GM23338 (cell line): ENCODE measurements around the gene S100A6. TPM values are rescaled to one million over a fixed set of nuclear protein-coding genes. Genes with fewer than 3 reads are reported as not detected.
A peak's percentile ranks its signal among the peaks of the same experiment; 100 is the strongest.
"Not testable (repeated sequence)": the region's sequence is repeated elsewhere in the genome, so short reads cannot be mapped to it uniquely, and the experiment has no call there.

ENCODE experiments used
- ATAC-seq: fragments of 200-7000 bp; cut with Tn5 transposase; 3 replicates; pipeline ENCODE4 v1.9.1; 2020
- DNase-seq: peaks from one replicate; pipeline ENCODE4 v3.0.0-alpha.2; 2015; ENCODE audit warnings: low spot score
- H2AFZ ChIP-seq: fragments of 200-600 bp; sonication (generic); 2 replicates; pipeline ENCODE4 v1.8.0; 2016; ENCODE audit warnings: antibody characterized with exemption, mild to moderate bottlenecking, moderate library complexity
- H3F3A ChIP-seq: fragments of 200-600 bp; sonication (generic); replicated peaks from 2 replicates; pipeline ENCODE4 v1.8.0; 2017; ENCODE audit warnings: antibody characterized with exemption, mixed run types, low read depth
- H3K27ac ChIP-seq: fragments of 200-600 bp; sonication (generic); 2 replicates; pipeline ENCODE4 v1.6.1; 2016; ENCODE audit warnings: low read depth
- H3K27me3 ChIP-seq: fragments of 200-600 bp; sonication (generic); 2 replicates; pipeline ENCODE4 v1.8.0; 2016; ENCODE audit warnings: mild to moderate bottlenecking, mixed run types, moderate library complexity; ENCODE audit not compliant: insufficient read depth
- H3K36me3 ChIP-seq: fragments of 200-600 bp; sonication (generic); 2 replicates; pipeline ENCODE4 v1.8.0; 2016; ENCODE audit warnings: mild to moderate bottlenecking; ENCODE audit not compliant: insufficient read depth
- H3K4me1 ChIP-seq: fragments of 200-600 bp; sonication (generic); 2 replicates; pipeline ENCODE4 v1.8.0; 2016; ENCODE audit warnings: mild to moderate bottlenecking, moderate library complexity; ENCODE audit not compliant: insufficient read depth
- H3K4me2 ChIP-seq: fragments of 200-600 bp; sonication (generic); 2 replicates; pipeline ENCODE4 v1.7.1; 2017; ENCODE audit warnings: mixed run types
- H3K4me3 ChIP-seq: fragments of 200-600 bp; sonication (generic); 2 replicates; pipeline ENCODE4 v1.6.1; 2016; ENCODE audit warnings: mixed run types
- H3K79me2 ChIP-seq: fragments of 200-600 bp; sonication (generic); replicated peaks from 2 replicates; pipeline ENCODE4 v1.8.0; 2017; ENCODE audit warnings: mild to moderate bottlenecking; ENCODE audit not compliant: insufficient read depth
- H3K9me2 ChIP-seq: fragments of 200-600 bp; sonication (generic); 2 replicates; pipeline ENCODE4 v1.8.0; 2017; ENCODE audit not compliant: insufficient read depth
- H4K20me1 ChIP-seq: fragments of 200-600 bp; sonication (generic); replicated peaks from 2 replicates; pipeline ENCODE4 v1.8.0; 2017; ENCODE audit warnings: mild to moderate bottlenecking; ENCODE audit not compliant: insufficient read depth
- H3K27ac Mint-ChIP-seq: 2 replicates; pipeline ENCODE4 v1.8.0; 2020; ENCODE audit warnings: inconsistent platforms, mild to moderate bottlenecking, moderate library complexity, mixed read lengths
- H3K27me3 Mint-ChIP-seq: 3 replicates; pipeline ENCODE4 v1.8.0; 2022; ENCODE audit warnings: low read depth, mild to moderate bottlenecking, moderate library complexity, mixed read lengths, inconsistent platforms; ENCODE audit not compliant: insufficient read depth, poor library complexity
- H3K36me3 Mint-ChIP-seq: 3 replicates; pipeline ENCODE4 v1.8.0; 2021; ENCODE audit warnings: low read depth, mild to moderate bottlenecking, inconsistent platforms, moderate library complexity, mixed read lengths
- H3K4me1 Mint-ChIP-seq: 3 replicates; pipeline ENCODE4 v1.8.0; 2020; ENCODE audit warnings: mild to moderate bottlenecking, inconsistent platforms, mixed read lengths
- H3K4me3 Mint-ChIP-seq: 3 replicates; pipeline ENCODE4 v1.8.0; 2021; ENCODE audit warnings: moderate library complexity, mild to moderate bottlenecking, inconsistent platforms, mixed read lengths
- H3K9me3 Mint-ChIP-seq: 3 replicates; pipeline ENCODE4 v1.8.0; 2020; ENCODE audit warnings: moderate library complexity, mild to moderate bottlenecking, inconsistent platforms, mixed read lengths
- EZH2 ChIP-seq: fragments of 200-600 bp; sonication (generic); IDR thresholded peaks from one replicate; pipeline ENCODE4 v1.8.0; 2017; ENCODE audit warnings: antibody characterized with exemption, mild to moderate bottlenecking, low read depth; ENCODE audit not compliant: unreplicated experiment
- JUNB ChIP-seq: IDR thresholded peaks from one replicate; pipeline ENCODE4 v1.6.1; 2016; ENCODE audit warnings: antibody characterized with exemption; ENCODE audit not compliant: unreplicated experiment
- ZNF114 ChIP-seq: fragments of 250-450 bp; sonication (Bioruptor Pico); IDR thresholded peaks from 2 replicates; pipeline ENCODE4 v1.5.0; 2020; ENCODE audit warnings: mild to moderate bottlenecking, moderate library complexity
- polyA plus RNA-seq: library from polyadenylated mRNA; unstranded; fragments of >200 nt; fragmentation: Nextera tagmentation; extraction: Ambion mirVana; gene quantifications from 2 replicates; pipeline ENCODE4 v1.2.1, GENCODE V29; 2016
- total RNA-seq: library from RNA; depleted of rRNA; stranded (reverse); fragments of >200 nt; shearing (Covaris generic); gene quantifications from 2 replicates; pipeline ENCODE4 v1.2.3, GENCODE V29; 2014
- TF ChIP-seq, protein P1 (sequence below): fragments of 250-450 bp; sonication (Bioruptor Pico); IDR thresholded peaks from 2 replicates; pipeline ENCODE4 v1.5.0; 2020; ENCODE audit warnings: mild to moderate bottlenecking, moderate library complexity
- TF ChIP-seq, protein P2 (sequence below): IDR thresholded peaks from one replicate; pipeline ENCODE4 v1.6.1; 2018; ENCODE audit warnings: antibody characterized with exemption; ENCODE audit not compliant: unreplicated experiment

S100A6 gene
- total and polyA plus RNA-seq, 2 experiments from 2014 or later = 7.3 to 77.5 TPM

DNA sequence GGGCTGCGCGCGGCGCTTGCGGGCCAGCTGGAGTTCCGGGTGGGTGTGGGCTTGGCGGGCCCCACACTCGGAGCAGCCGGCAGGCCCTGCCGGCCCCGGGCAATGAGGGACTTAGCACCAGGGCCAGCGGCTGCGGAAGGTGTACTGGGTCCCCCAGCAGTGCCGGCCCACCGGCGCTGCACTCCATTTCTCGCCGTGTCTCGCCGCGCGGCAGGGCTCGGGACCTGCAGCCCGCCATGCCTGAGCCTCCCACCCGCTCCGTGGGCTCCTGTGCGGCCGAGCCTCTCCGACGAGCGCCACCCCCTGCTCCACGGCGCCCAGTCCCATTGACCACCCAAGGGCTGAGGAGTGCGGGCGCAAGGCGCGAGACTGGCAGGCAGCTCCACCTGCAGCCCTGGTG lies 14.0 kb downstream of the S100A6 start:
- not testable (repeated sequence) for H3K27ac Mint-ChIP-seq, H3K36me3 ChIP-seq, H3K36me3 Mint-ChIP-seq, H3K9me2 ChIP-seq, H2AFZ ChIP-seq, H3F3A ChIP-seq, H3K27ac ChIP-seq, H3K79me2 ChIP-seq, H3K4me2 ChIP-seq, H3K4me3 ChIP-seq, DNase-seq, H3K4me3 Mint-ChIP-seq, ATAC-seq, H4K20me1 ChIP-seq
- Histone ChIP-seq H3K4me1 (peaks cover 13% of the 10 kb centered on the region; the same call in 1 of the 2 replicates), H3K27me3 (peaks cover 29% of the 10 kb centered on the region)
- Mint-ChIP-seq H3K9me3 (peaks cover 10% of the 10 kb centered on the region; the same call in 1 of the 3 replicates), H3K27me3 (peaks cover 11% of the 10 kb centered on the region), H3K4me1 (peaks cover 31% of the 10 kb centered on the region)

DNA sequence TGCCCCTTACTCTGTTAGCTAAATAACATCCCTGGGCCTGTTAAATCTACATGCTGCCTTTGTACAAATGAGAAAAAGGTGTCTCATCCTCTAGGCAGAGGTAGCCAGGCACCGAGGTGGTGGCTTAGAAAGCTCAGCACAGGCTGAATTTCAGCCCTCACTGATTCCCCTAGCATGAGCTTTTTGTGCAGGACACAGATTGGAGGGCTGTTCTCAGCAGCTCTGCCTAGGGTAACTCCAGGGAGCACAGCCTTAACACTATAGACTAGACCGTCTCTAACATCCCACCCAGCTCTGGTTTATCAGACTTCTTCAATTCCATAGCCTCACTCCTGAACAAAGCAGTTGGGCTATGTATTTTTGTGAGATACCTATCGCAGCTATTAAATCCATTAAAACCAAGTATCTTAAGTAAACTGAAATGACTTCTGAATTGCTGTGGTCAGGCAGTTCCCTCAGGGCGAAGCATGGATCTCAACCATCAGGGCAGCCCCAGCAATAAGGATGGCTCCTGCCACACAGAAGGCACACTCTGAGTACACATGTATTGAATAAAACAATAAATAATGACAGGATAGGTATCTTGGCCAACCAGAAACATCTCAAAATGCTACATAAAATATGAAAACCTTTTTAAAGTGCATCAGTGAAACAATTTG lies 14.8 kb downstream of the S100A6 start:
- Histone ChIP-seq H3K36me3 (no peaks in the 10 kb centered on the region), H4K20me1 (no peaks in the 10 kb centered on the region), H3K4me1 (peaks cover 13% of the 10 kb centered on the region; the same call in 1 of the 2 replicates), H3K79me2 (no peaks in the 10 kb centered on the region), H3F3A (no peaks in the 10 kb centered on the region), H3K27me3 (peaks cover 38% of the 10 kb centered on the region), H3K9me2 (no peaks in the 10 kb centered on the region), H3K4me3 (no peak overlapping the region), H3K27ac (no peak overlapping the region), H2AFZ (no peak overlapping the region), H3K4me2 (0 out of 2 replicates have a peak overlapping the region, but pooled peaks have one; percentile 50)
- TF ChIP-seq, protein P1, sequence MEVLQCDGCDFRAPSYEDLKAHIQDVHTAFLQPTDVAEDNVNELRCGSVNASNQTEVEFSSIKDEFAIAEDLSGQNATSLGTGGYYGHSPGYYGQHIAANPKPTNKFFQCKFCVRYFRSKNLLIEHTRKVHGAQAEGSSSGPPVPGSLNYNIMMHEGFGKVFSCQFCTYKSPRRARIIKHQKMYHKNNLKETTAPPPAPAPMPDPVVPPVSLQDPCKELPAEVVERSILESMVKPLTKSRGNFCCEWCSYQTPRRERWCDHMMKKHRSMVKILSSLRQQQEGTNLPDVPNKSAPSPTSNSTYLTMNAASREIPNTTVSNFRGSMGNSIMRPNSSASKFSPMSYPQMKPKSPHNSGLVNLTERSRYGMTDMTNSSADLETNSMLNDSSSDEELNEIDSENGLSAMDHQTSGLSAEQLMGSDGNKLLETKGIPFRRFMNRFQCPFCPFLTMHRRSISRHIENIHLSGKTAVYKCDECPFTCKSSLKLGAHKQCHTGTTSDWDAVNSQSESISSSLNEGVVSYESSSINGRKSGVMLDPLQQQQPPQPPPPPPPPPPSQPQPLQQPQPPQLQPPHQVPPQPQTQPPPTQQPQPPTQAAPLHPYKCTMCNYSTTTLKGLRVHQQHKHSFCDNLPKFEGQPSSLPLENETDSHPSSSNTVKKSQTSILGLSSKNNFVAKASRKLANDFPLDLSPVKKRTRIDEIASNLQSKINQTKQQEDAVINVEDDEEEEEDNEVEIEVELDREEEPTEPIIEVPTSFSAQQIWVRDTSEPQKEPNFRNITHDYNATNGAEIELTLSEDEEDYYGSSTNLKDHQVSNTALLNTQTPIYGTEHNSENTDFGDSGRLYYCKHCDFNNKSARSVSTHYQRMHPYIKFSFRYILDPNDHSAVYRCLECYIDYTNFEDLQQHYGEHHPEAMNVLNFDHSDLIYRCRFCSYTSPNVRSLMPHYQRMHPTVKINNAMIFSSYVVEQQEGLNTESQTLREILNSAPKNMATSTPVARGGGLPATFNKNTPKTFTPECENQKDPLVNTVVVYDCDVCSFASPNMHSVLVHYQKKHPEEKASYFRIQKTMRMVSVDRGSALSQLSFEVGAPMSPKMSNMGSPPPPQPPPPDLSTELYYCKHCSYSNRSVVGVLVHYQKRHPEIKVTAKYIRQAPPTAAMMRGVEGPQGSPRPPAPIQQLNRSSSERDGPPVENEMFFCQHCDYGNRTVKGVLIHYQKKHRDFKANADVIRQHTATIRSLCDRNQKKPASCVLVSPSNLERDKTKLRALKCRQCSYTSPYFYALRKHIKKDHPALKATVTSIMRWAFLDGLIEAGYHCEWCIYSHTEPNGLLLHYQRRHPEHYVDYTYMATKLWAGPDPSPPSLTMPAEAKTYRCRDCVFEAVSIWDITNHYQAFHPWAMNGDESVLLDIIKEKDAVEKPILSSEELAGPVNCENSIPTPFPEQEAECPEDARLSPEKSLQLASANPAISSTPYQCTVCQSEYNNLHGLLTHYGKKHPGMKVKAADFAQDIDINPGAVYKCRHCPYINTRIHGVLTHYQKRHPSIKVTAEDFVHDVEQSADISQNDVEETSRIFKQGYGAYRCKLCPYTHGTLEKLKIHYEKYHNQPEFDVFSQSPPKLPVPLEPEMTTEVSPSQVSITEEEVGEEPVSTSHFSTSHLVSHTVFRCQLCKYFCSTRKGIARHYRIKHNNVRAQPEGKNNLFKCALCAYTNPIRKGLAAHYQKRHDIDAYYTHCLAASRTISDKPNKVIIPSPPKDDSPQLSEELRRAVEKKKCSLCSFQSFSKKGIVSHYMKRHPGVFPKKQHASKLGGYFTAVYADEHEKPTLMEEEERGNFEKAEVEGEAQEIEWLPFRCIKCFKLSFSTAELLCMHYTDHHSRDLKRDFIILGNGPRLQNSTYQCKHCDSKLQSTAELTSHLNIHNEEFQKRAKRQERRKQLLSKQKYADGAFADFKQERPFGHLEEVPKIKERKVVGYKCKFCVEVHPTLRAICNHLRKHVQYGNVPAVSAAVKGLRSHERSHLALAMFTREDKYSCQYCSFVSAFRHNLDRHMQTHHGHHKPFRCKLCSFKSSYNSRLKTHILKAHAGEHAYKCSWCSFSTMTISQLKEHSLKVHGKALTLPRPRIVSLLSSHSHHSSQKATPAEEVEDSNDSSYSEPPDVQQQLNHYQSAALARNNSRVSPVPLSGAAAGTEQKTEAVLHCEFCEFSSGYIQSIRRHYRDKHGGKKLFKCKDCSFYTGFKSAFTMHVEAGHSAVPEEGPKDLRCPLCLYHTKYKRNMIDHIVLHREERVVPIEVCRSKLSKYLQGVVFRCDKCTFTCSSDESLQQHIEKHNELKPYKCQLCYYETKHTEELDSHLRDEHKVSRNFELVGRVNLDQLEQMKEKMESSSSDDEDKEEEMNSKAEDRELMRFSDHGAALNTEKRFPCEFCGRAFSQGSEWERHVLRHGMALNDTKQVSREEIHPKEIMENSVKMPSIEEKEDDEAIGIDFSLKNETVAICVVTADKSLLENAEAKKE (CRISPR knock-in tag) = no peak
- TF ChIP-seq ZNF114 (no peak), JUNB (no peak), EZH2 (no peak)
- TF ChIP-seq, protein P2, sequence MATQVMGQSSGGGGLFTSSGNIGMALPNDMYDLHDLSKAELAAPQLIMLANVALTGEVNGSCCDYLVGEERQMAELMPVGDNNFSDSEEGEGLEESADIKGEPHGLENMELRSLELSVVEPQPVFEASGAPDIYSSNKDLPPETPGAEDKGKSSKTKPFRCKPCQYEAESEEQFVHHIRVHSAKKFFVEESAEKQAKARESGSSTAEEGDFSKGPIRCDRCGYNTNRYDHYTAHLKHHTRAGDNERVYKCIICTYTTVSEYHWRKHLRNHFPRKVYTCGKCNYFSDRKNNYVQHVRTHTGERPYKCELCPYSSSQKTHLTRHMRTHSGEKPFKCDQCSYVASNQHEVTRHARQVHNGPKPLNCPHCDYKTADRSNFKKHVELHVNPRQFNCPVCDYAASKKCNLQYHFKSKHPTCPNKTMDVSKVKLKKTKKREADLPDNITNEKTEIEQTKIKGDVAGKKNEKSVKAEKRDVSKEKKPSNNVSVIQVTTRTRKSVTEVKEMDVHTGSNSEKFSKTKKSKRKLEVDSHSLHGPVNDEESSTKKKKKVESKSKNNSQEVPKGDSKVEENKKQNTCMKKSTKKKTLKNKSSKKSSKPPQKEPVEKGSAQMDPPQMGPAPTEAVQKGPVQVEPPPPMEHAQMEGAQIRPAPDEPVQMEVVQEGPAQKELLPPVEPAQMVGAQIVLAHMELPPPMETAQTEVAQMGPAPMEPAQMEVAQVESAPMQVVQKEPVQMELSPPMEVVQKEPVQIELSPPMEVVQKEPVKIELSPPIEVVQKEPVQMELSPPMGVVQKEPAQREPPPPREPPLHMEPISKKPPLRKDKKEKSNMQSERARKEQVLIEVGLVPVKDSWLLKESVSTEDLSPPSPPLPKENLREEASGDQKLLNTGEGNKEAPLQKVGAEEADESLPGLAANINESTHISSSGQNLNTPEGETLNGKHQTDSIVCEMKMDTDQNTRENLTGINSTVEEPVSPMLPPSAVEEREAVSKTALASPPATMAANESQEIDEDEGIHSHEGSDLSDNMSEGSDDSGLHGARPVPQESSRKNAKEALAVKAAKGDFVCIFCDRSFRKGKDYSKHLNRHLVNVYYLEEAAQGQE = no peak
- Mint-ChIP-seq H3K36me3 (no peaks in the 10 kb centered on the region), H3K9me3 (peaks cover 10% of the 10 kb centered on the region; the same call in 1 of the 3 replicates), H3K27me3 (peaks cover 17% of the 10 kb centered on the region), H3K27ac (no peak overlapping the region), H3K4me3 (no peak overlapping the region; the same call in 2 of the 3 replicates), H3K4me1 (peaks cover 28% of the 10 kb centered on the region)
- ATAC-seq = peak; percentile 45
- no peak for DNase-seq

DNA sequence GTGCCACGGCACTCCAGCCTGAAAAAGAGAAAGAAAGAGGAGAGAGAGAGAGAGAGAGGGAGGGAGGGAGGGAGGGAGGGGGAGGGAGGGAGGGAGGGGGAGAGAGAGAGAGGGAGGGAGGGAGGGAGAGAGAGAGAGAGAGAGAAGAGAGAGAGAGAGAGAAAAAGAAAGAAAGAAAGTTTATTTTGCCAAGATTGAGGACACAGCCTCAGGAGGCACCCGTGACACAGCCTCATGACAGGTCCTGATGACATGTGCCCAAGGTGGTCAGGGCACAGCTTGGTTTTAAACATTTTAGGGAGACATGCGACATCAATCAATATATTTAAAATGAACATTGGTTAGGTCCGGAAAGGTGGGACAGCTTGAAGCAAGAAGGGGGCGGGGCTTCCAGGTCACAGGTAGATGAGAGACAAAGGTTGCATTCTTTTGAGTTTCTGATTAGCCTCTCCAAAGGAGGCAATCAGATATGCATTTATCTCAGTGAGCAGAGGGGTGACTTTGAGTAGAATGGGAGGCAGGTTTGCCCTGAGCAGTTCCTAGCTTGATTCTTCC lies 15.6 kb downstream of the S100A6 start:
- peaks cover 23% of the 10 kb centered on the region for H3K27me3 Mint-ChIP-seq
- H2AFZ ChIP-seq, H3K4me3 Mint-ChIP-seq: not testable (repeated sequence)

More for the DNA sequence above, 15.6 kb downstream of the S100A6 start:
- peak; percentile 20; the same call in 2 of the 3 replicates for ATAC-seq
- peaks cover 25% of the 10 kb centered on the region for H3K4me1 Mint-ChIP-seq
- H3K9me3 Mint-ChIP-seq = peaks cover 10% of the 10 kb centered on the region; the same call in 1 of the 3 replicates
- not testable (repeated sequence) for H3K9me2 ChIP-seq, H4K20me1 ChIP-seq, H3K36me3 ChIP-seq, H3K27ac Mint-ChIP-seq, H3F3A ChIP-seq, H3K4me3 ChIP-seq, H3K36me3 Mint-ChIP-seq, H3K79me2 ChIP-seq, H3K27ac ChIP-seq
- 0 out of 2 replicates have a peak overlapping the region, but pooled peaks have one; percentile 50 for H3K4me2 ChIP-seq
- peak; percentile 51 for DNase-seq
- H3K4me1 ChIP-seq = peaks cover 13% of the 10 kb centered on the region; the same call in 1 of the 2 replicates
- peaks cover 44% of the 10 kb centered on the region for H3K27me3 ChIP-seq
